ENCODE results near the gene KDM7A. TPM values are rescaled to one million over a fixed set of nuclear protein-coding genes. Genes with fewer than 3 reads are reported as not detected.

Gene KDM7A
- total RNA-seq, 1 donor from 2014 or later, result 4.2 TPM

- no peak for DNase-seq (ENCODE audit: low spot score)
- ATAC-seq, result no peak
Observed at GRCh38 chr7:140057143-140057535, 119.6 kb downstream of the KDM7A start.

DNA sequence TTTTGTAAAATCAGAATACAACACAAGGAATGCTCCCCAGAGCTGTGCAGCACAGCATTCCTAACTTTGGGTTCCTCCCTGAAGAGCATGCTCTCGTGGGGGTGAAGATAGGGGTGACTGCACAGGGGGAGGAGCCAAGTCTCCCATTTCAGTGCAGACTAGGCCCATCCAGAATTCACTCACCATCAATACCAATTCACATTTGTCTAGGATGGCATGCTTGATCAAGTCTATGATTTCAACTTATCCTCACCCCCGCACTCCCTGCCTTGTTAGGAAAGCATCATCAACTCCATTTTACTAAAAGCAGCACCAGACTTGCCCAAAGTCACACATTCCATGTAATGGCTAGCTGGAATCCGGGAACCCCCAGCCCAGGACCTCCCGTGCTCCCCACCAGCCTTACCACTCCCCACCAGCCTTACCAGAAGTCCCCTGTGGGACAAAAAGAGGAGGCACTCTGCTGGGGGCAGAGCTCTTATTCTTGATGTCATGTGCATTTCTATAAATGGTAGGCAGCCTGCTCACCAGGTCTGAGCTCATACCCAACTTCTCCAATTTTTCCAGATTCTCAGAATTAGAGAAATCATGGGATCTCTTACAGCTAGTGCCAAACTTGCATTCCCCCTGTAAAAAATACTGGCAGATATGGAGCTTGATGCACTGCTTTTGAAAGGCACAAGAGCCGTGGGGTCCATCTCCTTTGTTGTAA lies 120.2 kb downstream of the KDM7A start:
- ATAC-seq (no peak), DNase-seq (ENCODE audit: low spot score) (no peak)

DNA sequence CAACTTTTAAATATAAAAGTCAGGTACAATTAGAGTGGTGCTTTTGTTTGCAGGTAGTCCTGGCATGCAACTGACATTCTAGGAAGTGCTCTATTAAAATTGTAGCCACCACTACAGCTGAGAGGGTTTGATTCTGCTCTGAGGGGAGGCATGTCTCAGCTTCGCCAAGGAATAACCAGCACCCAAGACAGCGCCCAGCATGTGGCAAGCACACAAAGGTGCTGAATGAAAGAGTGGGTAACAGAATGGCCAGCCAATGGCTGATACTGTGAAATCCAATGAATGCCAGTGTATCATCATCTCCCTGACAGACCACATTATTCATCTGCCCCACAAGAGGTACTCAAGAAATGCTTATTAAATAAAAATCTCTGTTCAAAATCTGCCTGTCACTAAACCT lies 121.0 kb downstream of the KDM7A start:
- ATAC-seq (no peak), DNase-seq (ENCODE audit: low spot score) (no peak)

- no peak for ATAC-seq
Observed at GRCh38 chr7:140054751-140055150, 122.0 kb downstream of the KDM7A start.

GRCh38 chr7:140053812-140054539 lies 122.8 kb downstream of the KDM7A start:
- no peak for DNase-seq (ENCODE audit: low spot score)
- ATAC-seq, result no peak

More at GRCh38 chr7:140054751-140055150, 122.0 kb downstream of the KDM7A start:
- DNase-seq (ENCODE audit: low spot score), result no peak

- no peak for ATAC-seq
- DNase-seq (ENCODE audit: low spot score), result no peak
Observed at GRCh38 chr7:140051820-140052219, 125.0 kb downstream of the KDM7A start.

- no peak for ATAC-seq
Observed at GRCh38 chr7:140050100-140050499, 126.7 kb downstream of the KDM7A start.

DNA sequence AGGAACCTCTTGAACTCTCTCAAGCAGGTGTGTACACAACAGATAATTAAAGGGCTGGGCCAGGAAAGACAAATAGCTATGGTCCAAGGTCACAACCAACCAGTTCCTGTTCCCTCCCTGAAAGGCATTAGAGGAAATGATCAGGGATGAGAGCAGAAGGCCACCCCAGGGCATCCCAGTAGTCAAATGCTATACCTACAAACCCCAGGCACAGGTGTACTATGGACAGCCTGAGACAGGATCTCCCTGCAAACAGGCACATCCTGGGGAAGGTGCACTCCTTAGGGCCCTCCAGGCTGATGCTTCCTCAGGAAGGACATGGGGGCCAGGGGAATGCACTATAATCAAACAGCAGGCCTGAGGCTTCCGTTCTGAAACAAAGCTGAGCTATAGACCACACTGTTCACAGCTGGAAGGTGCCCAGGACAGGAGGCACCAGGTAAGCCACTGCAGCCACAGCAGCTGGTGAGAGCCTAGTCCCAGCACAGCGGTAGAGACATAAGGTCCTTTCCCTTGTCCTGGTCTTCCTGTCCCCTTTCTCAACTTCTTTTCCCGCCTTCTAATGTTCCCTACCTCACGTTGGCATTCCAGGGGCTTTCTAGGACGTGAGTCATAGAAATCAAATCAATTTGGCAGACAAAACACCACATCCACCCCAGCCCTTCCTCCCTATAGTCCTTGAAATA lies 127.3 kb downstream of the KDM7A start:
- peak; percentile 80 for DNase-seq (ENCODE audit: low spot score)
- ATAC-seq, result peak; percentile 97

More at GRCh38 chr7:140050100-140050499, 126.7 kb downstream of the KDM7A start:
- DNase-seq (ENCODE audit: low spot score), result no peak

- DNase-seq (ENCODE audit: low spot score), result no peak
- ATAC-seq, result no peak
Observed at GRCh38 chr7:140048989-140049338, 127.8 kb downstream of the KDM7A start.

DNA sequence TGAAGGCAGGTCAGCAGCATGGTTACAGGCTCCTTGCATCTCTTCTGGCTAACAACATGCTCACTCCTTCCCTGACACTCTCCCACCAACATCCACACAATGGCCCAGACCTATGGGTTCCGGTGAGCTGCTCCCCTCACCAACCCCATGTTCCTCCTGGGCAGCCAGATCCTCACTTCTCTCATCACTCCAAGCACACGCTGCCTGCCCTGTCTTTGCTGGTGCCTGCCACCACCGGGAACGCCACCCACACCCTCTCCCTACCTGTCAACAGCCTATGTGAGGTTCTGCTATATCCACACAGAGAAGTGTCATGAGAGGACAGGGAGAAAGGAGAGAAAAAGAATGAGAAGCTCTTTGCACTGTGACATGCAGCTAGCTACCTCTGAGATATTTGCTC lies 128.6 kb downstream of the KDM7A start:
- ATAC-seq (no peak), DNase-seq (ENCODE audit: low spot score) (no peak)

- ATAC-seq (no peak), DNase-seq (ENCODE audit: low spot score) (no peak)
Observed at GRCh38 chr7:140047197-140047596, 129.6 kb downstream of the KDM7A start.

GRCh38 chr7:140045697-140046096 lies 131.1 kb downstream of the KDM7A start:
- ATAC-seq (no peak), DNase-seq (ENCODE audit: low spot score) (no peak)

- no peak for ATAC-seq
- DNase-seq (ENCODE audit: low spot score), result no peak
Observed at GRCh38 chr7:140044251-140044650, 132.5 kb downstream of the KDM7A start.

GRCh38 chr7:140042386-140042670 lies 134.5 kb downstream of the KDM7A start:
- DNase-seq (ENCODE audit: low spot score) (no peak), ATAC-seq (no peak)

DNA sequence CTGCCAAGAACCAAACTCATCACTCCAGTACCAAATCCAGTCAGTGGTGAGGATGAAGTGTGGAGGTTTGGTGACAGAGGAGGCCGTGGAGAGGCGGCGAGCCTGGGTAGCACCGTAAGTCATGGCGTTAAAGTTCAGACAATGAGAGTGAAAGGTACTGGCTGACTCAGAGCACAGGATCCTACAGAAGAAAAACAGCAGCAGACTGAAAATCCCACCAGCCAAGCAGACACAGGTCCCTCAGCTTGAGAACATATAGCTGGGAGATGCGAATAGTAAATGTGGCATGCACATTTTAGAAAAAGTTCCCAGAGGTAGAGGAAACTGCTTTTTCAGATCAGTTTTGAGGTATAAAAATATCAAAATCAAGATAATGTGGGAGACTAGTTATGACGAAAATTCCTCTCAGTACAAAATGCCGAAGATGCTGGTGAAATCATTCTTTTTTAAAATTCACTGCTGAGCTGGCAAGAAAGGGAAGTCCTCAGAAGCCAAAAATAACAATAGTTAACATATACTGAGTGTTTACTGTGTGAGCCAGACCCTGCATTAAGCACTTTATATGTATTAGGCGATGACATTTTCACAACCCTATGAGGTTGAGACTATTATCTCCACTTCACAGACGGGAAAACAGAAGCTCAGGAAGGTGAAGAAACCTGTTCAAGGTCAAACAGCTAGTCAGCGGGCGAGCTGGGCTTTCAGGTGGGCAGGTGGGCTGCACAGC lies 135.0 kb downstream of the KDM7A start:
- ATAC-seq, result no peak
- no peak for DNase-seq (ENCODE audit: low spot score)

- ATAC-seq (no peak), DNase-seq (ENCODE audit: low spot score) (no peak)
Observed at GRCh38 chr7:140039896-140040295, 136.9 kb downstream of the KDM7A start.

- no peak for DNase-seq (ENCODE audit: low spot score)
- peak; percentile 35 for ATAC-seq
Observed at GRCh38 chr7:140039066-140039465, 137.7 kb downstream of the KDM7A start.

GRCh38 chr7:140036224-140036962 lies 140.4 kb downstream of the KDM7A start:
- DNase-seq (ENCODE audit: low spot score) (no peak), ATAC-seq (no peak)

- DNase-seq (ENCODE audit: low spot score) (no peak), ATAC-seq (no peak)
Observed at GRCh38 chr7:140035400-140036223, 141.2 kb downstream of the KDM7A start.

Measured in left lobe of liver (tissue), 2 donors.